ENCODE measurements around the gene PPARG.

GRCh38 chr3:12349895-12350811 is 61.3 kb downstream of the PPARG start:
- no peak for TF ChIP-seq CTCF (IDR thresholded peaks at IDR 0.05)
- peak; percentile 45 to 65 for TF ChIP-seq POLR2AphosphoS5 (IDR thresholded peaks at IDR 0.05)

Measured in upper lobe of left lung (tissue), 4 donors.